HG03064 (cell line): ENCODE data around the gene CBLC.
A peak's percentile ranks its signal among the peaks of the same experiment; 100 is the strongest.
"Not testable (repeated sequence)": the region's sequence is repeated elsewhere in the genome, so short reads cannot be mapped to it uniquely, and the experiment has no call there.

Experiments used
- ATAC-seq: cut with Tn5 transposase; IDR thresholded peaks from one replicate; pipeline ENCODE4 v1.9.1; 2021; ENCODE audit warnings: low read depth; ENCODE audit not compliant: unreplicated experiment

CBLC gene

GRCh38 chr19:44759083-44759804 is 18.4 kb upstream of the CBLC start:
- ATAC-seq, result no peak

GRCh38 chr19:44762038-44762437 is 15.7 kb upstream of the CBLC start:
- ATAC-seq, result no peak

DNA sequence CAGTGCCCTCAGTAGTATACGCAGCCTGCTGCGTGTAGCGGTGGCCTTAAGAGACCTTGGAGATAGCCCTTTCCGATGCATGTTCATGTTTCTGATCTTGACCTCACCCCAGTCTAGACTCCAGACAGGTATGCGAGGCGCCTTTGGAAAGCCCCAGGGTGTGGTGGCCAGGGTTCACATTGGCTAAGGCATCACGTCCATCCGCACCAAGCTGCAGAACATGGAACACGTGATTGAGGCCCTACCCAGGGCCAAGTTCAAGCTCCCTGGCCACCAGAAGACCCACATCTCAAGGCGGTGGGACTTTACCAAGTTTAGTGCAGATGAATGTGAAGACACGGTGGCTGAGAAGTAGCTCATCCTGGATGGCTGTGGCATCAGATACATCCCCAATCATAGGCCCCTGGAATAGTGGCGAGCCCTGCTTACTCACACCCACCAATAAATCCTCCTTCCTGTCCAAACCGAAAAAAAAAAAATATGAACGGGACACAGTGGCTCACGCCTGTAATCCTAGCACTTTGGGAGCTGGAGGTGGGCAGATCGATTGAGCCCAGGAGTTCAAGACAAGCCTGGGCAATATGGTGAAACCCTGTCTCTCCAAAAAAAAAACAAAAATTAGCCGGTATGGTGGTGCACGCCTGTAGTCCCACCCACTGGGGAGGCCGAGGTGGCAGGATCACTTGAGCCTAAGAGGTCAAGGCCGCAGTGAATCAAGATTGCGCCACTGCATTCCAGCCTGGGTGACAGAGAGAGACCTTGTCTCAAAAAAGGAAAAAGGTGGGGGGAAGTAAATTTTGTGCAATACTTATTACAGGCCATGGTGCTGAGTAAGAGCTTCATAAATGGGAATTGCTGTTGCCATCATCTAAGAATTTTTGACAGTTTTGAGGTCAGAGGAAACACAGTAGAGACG is 12.4 kb upstream of the CBLC start:
- ATAC-seq, result no peak

- ATAC-seq, result no peak
Observed at GRCh38 chr19:44765949-44766335, 11.7 kb upstream of the CBLC start.

DNA sequence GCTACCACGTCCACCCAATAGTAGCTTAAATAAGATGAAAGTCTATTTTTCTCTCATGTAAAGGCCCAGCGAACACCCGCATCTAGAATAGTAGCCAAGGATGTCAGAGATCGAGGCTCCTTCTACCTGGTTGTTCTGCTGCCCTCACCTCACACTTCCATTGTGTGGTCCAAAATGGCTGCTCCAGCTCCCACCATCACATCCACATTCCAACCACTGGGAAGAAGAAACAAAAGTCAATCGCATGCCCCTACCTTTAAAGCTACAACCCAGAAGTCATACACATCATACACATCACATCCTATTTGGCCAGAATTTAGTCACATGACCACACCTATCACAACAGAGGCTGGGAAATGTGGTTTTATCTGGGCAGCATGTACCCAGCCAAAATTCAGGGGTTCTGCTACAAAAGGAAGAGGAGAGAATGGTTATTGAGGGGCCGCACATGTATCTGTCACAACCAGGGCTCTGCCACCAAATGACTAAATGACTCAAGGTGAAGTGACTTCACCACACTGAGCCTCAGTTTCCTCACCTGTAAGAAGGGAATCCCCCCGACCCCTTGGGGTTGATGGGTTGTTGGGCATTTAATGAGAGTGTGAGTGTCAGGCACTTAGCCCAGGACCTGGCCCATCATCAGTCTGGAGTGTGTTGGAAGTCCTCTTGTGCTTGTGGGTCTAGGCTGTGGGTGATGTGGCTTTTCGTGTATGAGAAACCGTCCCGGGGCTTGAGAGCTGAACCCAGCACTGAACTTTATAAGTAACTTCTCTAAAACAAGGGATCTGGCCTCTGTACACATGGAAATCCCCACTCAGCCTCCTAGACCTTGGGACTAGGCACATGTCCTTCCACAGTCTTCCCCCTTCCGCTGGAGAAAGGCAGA is 10.2 kb upstream of the CBLC start:
- ATAC-seq, result no peak

DNA sequence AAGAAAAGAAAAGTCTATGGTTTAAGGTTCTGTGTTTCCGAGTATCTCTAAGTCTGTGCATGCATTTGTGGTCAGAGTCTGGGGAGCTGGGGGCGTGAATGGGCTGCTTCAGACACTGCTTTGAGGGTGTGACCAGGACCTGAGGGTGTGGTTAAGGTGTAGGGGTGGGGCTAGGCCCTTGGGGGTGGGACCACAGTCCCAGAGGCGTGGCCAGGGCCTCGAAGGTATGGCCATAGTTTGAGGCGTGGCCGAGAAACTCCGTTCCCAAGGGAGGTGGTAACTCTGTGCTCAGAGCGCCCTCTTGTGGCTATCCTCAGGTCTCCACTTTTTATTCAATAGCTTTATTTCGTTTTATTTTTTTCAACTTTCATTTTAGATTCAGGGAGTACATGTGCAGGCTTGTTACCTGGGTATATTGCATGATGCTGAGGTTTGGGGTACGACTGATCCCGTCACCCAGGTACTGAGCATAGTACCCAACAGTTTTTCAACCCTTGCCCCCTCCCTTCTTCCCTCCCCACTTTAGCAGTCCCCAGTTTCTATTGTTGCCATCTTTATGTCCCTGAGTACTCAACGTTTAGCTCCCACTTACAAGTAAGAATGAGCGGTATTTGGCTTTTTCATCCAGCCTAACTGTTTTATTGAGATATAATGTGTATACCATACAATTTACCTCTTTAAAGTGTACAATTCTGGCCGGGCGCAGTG is 7.0 kb upstream of the CBLC start:
- peak; percentile 96 for ATAC-seq

GRCh38 chr19:44772144-44772543 is 5.5 kb upstream of the CBLC start:
- ATAC-seq, result not testable (repeated sequence)

DNA sequence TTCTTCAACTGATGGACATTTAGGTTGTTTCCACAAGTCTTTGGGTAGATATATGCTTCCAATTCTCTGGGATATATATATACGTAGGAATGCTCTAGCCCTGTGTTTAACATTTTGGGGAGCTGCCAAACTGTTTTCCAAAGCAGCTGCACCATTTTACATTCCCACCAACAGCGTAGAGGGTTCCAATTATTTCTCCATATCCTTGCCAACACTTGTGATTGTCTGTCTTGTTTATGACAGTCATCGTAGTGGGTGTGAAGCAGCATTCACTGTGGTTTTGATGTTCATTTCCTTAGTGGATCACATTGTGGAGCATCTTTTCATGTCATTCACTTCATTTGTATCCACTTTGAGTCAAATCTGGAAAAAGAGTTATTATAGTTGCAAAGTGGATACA is 4.7 kb upstream of the CBLC start:
- no peak for ATAC-seq

DNA sequence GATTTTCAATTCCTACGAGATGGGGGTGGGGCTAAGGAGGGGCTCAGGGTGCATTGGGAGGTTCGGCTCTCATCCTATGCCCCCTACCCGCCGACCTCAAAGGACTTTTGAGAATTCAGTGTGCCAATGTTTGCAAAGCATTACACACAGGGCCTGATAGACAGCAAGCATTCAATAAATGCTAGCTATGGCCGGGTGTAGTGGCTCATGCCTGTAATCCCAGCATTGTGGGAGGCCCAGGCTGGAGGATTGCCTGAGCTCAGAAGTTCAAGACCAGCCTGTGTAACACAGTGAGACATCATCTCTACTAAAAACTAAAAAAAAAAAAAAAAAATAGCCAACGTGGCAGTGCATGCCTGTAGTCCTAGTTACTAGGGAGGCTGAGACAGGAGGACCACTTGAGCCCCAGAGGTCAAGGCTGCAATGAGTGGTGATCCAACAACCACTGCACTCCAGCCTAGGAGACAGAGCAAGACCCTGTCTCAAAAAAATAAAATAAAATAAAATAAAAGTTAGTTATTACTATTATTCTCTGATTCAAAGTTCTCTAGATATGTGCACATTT is 1.9 kb upstream of the CBLC start:
- no peak for ATAC-seq

DNA sequence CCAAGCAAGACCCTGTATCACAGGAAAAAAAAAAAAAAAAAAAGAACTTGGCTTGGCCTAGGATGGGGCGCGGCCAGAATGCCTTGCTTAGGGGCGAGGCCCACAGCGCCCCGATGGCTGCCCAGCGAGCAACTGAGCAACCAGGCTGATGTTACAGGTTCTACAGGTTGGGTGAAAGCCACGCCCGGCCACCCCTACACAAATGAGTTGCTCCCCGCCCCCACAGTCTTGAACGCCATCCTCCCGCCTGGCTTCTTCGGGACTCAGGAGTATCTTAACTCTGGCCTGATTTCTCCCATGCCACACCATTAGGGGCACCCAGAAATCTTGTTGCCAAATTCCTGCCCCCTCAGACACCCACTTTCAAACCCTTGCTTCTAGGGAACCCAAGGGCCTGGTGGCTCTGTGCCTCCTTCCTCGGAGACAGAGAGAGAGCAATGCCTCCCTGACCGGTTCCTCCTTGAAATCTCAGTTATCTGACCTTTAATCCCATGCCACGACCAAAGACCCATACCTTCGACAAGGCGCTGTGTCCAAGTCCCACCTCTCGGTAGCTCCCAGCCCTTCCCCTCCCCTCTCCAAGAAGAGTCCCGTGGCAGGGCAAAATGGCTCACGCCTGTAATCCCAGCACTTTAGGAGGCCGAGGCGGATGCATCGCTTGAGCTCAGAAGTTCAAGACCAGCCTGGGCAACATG is 1.1 kb upstream of the CBLC start:
- no peak for ATAC-seq

- no peak for ATAC-seq
Observed at GRCh38 chr19:44779150-44779549, 1.5 kb downstream of the CBLC start.

- not testable (repeated sequence) for ATAC-seq
Observed at GRCh38 chr19:44781694-44782093, 4.0 kb downstream of the CBLC start.

DNA sequence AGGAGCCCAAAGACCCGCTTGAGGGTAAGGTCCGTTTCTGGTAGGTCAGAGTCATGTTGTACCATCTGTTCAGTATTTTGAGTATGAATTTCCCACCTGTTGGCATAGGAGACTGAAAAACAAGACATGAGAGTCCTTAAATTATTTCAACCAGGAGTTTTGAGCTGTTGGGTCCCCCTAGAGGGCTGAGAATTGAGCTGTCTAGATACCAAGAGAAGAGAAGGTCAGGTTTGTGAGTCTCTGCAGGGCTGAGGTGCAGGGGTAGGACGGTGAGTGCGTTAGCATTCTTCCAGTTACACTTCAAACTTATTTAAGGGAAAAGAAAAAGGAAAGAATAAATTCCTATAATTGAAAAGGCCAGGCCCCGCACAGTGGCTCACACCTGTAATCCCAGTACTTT is 5.0 kb downstream of the CBLC start:
- no peak for ATAC-seq

DNA sequence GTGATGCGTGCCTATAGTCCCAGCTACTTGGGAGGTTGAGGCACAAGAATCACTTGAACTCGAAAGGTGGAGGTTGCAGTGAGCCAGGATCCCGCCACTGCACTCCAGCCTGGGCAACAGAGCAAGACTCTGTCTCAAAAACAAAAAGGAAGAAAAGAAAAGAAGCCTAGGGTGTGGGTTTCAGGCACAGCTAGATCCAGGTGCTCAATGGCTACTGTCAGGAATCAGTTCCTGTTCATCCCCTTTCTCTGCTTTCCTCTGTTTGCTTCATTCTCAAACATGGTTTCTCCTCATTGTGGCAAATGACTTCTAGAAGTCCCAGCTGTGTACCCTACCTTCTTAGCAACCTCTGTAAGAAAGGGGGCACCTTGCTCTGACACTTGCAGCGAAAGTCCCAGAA is 5.9 kb downstream of the CBLC start:
- no peak for ATAC-seq

DNA sequence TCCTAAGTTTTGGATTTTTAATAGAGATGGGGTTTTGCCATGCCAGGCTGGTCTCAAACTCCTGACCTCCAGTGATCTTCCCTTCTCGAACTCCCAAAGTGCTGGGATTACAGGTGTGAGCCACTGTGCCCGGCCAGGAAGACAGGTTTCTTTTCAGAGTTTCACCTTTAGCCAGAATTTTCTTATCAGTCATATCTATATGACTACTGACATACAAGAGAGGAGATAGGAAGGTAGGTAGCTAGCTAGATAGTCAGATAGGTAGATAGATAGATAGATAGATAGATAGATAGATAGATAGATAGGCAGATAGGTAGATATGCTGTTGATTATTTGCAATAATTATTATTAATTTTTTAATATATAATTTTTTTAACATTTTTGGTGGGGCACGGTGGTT is 7.6 kb downstream of the CBLC start:
- no peak for ATAC-seq

GRCh38 chr19:44785993-44786392 is 8.3 kb downstream of the CBLC start:
- no peak for ATAC-seq

- ATAC-seq, result no peak
Observed at GRCh38 chr19:44788971-44789370, 11.3 kb downstream of the CBLC start.

- no peak for ATAC-seq
Observed at GRCh38 chr19:44789943-44790483, 12.3 kb downstream of the CBLC start.

GRCh38 chr19:44792281-44792680 is 14.6 kb downstream of the CBLC start:
- ATAC-seq, result no peak
